Activated T-cell treated with anti-CD3 and anti-CD28 coated beads, Interleukin-2, amount 50 U/mL, for 1 hour (primary cell): ENCODE measurements around the gene TES.

Experiments used
- DNase-seq: peaks from one replicate; pipeline ENCODE4 v3.0.0-alpha.2; 2020

Gene TES

DNA sequence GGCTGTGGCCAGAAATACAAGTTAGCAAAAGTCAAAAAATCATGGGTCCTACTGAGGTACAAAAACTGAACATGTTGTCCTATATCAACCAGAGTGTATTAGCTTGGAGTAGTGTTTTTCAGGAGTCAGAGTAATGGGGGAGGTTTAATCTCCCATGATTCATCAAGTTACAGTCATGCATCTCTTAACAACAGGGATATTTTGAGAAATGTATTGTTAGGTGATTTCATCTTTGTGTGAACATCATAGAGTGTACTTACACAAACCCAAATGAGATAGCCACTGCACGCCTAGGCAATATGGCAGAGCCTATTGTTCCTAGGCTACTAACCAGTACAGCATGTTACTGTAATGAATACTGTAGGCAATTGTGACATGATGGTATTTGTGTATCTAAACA lies 14.9 kb upstream of the TES start:
- no peak for DNase-seq

DNA sequence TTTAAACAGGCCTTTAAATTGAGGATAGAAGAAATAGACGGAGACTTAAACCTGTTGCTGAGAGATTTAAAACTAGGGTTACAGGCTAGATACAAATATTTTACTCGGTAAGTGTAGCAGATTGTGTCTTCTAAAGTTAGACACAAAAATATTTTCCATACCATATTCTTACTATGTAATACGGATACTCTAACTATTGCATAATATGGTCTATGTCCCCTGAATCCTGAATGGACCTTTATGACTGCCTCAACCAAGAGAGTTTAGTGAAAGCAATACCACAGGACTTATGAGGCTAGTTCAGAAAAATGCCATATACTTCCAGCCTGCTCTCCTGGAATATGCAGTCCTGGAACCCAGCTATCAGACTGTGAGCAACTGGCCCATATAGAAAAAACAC lies 13.4 kb upstream of the TES start:
- no peak for DNase-seq

DNA sequence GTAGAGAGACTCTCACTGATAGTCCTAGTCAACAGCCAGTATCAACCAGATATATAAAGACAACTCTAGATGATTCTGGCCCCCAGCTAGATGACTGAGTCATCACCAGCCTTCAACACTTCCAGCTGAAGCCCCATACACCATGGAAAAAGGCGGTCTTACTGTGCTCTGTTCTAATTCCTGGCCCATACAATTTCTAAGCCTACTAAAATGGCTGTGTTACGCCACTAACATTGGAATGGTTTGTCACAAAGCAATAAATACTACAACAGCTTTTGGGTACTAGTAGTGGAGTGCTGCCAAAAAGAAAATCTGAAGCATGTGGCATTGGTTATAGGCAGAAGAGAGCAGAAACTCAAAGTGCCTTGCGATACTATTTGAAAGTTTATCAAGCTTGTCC lies 13.0 kb upstream of the TES start:
- DNase-seq = no peak

DNA sequence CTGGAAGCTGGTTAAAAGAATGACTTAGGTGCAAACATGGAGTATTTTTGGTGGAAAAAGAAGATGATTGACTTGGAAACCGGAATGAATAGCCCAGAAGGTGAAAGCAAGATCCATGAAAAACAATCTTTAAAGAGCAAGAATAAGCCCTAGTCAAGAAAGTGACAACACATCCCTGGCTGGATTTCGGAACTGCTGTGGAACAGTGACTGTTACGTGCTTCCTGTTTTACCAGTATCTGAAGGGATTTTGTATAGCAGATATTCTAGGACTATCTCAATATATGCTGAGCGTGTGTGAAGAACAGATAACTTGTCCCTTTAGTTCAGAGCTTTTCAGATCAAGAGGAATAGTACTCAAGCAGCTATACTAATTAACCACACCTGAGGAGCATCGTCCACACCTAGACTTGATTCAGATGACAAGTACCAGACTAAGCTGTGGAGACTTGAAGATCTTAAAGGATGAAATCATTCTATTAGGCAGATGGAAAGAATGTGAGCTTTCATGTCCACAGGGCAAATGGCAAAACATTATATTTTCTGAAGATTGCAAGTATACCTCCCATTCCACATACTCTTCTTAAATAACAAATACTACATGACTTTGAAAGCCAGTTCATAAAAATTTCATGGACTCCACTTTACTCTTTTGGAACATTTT lies 11.5 kb upstream of the TES start:
- DNase-seq = no peak

DNA sequence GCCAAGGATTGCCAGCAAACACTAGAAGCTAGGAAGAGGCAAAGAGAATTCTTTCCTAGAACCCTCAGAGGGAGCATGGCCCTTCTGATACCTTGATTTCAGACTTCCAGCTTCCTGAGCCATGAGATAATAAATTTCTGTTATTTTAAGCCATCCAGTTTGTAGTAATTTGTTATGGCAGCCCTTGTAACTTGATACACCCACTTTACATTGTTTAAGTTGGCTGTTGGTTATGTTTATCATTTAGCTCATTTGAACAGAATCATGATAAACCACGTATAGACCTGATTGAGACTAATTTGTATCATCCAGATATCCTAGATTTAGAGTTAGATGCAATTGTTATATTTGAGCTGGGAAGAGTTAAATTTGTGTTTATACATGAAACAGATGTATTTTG lies 9.4 kb upstream of the TES start:
- DNase-seq = no peak

DNA sequence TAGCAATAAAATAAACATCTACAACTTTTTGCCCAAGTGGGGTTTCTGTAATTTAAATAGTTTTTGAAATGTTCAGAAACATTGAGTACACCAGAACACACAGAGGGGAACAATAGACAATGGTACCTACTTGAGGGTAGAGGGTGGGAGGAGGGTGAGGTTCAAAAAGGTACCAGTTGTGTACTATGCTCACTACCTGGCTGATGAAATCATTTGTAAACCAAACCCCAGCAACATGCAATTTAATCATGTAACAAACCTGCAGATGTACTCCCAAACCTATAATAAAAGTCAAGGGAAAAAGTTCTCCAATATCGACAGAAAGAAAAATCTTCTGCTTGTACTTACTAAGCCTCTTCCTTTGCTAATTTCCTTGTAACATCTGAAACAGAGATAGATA lies 4.2 kb upstream of the TES start:
- DNase-seq = no peak

DNA sequence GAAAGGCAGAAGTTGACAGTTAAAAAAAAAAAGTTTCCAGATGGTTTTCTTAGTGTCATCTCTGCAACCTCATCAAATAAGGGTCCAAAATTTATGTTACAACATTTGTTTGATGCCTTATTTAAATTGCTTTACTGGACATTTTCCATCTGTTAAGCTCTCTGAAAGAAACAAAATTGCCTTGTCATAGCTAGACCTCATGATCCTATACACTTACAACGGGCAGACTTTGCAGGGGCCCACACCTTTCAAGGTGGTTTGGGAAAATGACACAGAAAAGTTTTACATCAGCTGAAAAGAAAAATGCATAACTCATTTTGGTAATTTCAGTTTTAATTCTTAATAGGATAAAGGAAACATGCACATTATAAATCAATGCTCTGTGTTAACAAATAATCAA lies 1.4 kb upstream of the TES start:
- no peak for DNase-seq

DNA sequence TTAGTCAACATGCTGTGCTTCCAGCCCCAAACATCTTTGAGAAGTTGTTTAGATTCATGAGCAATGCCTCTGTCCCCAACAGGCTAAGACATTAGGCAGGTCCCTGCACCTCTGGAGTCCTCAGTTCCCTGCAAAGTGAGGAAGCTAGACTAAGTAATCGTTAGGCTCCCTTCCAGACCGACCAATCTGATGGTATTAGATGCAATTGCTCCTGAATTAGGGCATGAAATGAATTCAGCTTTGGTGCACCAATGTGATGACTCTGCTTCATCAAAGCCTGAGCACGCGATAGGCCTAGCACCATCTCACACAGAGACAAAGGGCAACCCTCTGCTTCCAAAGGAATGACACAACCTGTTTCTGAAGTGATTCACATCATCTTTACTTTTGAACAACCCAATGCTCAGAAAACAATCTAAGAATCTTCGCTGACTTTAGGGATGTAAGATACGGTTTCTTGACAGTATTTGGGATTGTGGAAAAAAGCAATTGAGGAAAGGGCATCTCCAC lies 723 bp upstream of the TES start:
- no peak for DNase-seq

DNA sequence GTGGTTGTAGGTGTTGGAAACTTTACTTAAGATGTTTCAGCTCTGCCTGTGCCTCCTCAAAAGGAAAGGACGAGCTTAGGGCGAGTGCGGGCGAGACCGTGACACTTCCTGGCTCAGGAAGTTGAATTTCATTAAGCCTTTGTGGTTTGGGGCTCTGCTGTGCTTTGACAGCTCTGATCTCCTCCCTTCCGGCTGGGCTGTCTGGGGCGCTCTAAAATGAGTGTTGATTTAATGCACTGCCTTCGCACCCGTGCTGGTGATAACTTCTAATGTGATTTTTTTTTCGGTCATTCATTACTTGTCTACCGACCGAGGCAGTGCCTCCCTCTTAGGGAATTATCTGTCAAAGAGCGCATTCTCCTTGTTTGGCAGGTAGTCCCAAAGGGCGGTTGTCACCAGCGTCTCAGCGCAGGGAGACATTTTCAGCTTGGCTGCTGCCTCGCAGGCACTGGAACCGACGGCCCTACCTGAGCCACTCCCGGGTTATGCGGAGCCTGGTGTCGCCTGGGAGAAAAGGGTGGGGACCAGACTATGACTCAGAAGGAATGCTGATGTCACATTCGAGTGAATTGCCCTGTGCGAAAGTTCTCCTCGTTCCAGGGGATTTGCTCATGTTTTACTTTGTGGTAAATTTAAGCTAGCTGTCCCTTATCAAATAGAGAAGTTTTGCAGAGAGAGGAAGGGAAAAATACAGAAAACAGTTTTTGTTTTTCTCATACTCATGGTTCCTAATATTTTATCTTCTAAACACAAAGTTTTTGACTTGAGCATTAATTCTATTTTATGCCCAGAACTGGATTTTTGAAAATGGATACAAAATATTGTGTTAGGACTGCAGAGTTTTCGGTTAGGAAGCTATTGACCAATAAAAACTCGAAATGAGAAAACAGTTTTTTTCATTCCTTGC lies 920 bp downstream of the TES start:
- peak; percentile 85 for DNase-seq

DNA sequence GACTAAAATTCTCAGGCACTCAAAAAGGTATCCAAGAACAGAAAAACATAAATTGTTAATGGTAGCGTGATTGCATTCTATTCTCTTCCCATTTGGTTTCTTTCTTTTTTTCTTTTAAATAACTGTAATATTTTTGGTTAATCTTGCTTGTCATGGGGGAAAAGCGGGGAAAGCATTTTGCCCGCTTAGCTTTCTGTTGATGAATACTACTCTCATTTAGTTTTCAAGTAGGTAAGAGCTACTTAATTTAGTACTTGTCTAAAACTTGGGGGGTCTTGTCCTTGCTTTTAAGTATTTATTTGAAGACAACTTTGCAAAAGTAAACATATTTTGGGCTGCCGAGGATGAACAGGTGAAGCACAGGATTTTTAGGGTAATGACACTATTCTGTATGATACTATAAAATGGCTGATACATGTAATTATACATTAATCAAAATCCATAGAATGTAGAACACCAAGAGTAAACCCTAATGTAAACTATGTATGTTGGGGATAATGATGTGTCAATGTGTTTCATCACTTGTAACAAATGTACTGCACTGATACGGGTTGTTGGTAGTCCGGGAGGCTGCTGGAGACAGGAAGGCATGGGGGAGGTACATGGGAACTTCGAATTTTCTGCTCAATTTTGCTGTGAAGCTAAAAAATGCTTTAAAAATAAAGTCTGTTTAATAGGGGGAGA lies 1.7 kb downstream of the TES start:
- no peak for DNase-seq

DNA sequence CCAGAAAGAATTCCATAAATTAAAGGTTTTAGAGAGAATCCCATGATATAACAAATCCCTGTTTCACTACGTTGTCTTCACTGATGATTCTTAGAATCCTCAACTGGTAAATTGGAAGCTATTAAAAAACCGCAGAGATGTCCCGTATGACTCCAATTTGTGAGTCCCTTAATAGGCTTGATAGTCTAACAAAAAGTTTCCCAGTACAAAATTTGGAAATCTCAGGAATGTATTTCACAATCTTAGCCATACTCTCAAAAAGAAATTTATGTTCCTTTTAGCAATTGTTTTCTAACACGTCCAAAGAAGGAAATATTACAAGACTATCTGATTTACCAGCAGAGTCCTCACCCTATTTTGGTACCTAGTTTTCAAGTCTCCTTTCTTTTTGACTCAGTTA lies 2.5 kb downstream of the TES start:
- no peak for DNase-seq

DNA sequence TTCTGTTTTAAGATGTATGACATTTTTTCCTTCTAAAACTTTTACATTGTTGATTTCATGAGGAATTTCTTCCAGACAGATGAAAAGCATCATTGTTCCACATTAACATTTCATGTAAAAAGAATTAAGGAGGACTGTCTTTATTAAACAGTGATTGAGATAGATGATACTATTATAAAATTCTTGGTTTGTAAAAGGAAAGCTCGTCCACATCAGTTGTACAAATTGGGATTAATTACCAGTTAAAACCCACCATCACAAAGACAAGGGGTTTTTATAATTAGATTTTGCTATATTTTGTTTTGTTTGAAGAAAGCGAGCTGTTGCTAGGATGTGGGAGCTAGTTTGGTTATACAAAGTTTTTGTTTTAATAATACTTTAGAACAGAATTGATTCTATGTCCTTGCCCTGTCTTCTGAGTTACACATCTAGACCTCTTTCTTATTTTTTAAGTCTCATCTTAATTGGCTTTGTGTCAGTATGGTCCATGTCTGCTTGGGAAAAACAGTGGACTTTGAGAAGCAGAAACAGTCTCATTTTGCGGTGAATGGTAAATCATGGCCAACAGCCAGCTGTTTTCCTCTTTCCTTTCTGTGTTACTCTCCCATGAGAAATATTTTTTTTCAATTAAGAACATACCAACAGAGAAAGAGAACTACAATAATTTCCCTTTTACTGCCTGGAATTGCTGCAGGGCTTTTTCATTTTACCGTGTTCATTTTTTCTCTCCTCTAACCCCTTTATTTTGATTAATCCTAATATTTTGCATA lies 3.2 kb downstream of the TES start:
- no peak for DNase-seq

DNA sequence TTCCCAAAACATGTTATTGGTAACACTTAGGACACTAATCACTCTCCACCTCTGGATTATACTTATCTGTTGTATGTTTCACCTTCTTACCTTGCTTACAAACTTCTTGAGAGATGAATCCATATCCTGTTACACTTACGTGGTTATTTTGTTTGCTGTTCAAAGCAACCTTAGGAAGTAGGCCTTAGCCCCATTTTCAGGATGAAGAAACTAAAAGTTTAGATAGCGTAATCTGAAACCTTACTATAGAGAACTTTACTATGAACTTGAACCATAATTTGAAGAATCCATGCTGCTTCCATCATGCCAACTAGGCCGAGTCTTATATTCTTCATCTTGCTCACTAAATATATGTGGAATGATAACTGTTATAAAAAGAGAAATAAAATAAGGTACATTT lies 4.6 kb downstream of the TES start:
- DNase-seq = no peak

DNA sequence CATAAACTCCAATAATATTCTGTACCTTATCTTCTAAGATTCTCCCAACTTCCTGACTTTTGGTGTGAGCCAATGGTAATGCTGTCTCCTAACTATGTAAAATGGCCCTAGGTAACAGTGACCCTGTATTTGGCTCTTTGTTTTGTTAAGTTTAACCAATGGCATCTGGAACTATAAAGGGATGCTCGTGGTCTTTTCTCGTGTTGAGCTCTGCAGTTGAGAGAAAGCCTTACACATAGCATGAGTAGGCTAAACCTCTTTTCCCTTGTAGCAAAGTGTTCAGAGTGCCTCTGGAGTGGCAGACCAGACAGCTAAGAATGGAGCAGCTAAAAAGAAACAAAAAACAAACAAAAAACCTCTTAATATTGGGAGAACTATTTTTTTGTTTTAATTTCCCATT lies 5.2 kb downstream of the TES start:
- DNase-seq = no peak

DNA sequence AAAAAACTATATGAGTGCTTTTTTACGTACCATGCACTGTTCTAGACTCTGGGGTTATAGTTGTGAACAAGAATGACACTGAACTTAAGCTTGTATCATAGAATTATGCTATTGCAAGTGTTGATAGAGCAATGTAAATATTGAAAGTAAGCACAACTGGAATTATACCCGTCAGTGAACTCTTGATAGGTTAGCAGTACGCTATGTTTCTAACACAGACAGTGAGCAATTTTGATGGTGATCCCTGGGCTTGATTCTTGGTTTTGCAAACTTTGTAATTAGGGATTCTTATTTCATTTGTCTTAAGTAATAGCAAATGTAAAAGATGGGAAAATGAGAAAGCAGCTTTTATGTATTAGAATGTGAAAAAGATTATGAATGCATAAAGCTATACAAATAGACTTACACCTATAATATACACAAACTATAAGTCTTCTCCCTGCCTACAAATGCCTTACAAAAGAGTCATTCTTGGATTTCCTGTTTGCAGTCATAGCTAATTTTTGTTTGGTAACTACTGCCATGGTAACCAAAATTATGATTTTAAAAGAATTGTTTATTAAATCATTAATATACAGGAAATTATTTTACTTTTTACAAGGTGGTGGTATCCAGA lies 6.7 kb downstream of the TES start:
- no peak for DNase-seq

DNA sequence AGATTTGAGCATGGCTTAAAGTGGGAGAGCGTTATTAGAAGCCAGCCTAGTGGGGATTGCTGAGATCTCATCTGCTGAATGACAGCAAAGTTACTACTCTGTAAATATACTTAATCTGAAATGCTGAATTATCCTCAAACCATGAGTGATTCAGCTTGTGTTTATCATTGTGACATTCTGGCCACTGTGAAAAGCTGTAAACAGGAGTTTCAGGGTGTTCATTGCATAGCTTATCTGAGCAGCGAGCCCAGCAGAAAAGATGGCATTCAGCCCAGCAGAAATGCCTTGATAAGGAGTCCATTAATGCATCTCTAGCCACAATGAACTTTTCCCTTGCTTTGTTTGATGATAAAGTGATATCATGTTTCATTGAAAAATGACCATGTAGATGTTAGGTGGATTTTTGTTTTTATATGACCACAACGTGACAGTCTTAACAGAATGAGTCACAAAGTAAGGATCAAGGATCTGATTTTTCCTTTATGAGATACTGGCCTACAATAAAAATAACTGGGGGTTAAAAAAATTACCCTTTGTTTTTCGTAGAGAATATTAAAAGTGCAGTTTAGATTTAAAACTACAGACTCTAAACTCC lies 7.8 kb downstream of the TES start:
- no peak for DNase-seq

DNA sequence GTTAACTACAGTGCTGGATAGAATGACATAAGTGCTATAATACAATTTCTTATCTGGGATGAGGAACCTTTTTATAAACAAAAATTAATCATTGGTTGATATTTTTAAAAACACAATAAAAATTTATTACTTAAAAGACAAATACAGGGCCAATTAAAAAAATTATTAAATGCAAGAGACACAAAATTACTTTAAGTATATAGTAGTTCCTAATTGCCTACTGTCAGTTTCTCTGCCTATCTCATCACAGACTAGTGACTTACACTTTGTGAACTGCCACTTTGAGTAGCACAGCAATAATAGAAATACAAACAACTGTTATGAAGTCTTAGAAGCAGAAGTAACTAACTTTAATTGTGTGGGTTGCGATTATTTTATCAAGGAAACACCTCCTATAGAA lies 8.4 kb downstream of the TES start:
- no peak for DNase-seq

DNA sequence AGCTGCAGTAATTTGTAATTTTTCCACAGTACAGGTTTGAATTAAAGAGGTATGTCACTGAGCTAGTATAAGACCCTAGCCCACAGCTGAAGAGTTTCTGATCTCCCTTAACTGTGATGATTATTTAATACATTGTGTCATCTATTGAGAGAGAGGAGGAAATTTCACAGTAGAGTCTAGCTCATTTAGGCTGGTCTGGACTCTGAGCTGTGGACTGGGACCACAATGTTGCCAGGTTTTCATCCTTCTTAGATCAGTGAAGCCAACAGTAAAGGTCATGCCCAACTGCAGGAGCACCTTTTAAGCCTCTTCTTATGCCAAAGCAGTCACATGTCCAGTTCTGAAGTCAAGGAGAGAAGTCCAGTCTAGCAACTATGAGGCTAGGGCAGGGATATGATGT lies 8.9 kb downstream of the TES start:
- DNase-seq = no peak

DNA sequence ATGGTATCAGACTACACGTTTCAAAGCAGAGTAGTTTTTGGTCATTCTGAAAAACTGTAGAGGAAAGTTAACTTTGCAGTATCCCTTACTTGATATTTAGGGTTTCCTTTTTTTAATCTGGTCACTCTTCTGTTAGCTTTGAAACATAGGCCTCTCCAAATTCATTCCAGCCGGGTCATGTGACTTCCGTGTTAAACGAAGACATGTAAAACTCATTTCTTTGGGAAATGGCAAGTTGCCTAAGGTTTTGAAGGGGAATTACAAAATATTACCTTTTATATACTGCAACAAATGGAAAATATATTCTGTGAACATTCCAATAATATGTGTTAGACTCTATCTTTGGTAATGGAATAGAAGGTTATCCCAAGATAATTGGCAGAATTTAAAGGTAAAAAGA lies 9.5 kb downstream of the TES start:
- no peak for DNase-seq

DNA sequence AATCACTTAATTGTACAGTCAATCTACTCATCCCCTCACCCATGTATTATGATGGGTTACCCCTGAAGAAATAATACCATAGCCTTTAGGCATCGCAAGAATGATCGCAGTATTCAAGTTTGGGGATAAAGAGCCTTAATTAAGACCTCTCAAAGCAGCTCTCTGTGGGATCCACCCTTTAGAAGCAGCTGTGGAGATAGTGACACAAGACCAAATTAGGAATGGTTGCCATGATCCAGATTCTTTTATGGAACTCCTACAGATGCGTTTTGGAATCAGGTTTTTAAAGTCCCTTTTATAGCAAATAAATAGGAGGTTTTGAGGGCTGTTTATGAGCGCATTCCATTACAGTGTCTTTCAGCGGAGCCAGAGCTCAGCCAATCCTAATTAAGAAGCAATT lies 12.2 kb downstream of the TES start:
- DNase-seq = no peak

DNA sequence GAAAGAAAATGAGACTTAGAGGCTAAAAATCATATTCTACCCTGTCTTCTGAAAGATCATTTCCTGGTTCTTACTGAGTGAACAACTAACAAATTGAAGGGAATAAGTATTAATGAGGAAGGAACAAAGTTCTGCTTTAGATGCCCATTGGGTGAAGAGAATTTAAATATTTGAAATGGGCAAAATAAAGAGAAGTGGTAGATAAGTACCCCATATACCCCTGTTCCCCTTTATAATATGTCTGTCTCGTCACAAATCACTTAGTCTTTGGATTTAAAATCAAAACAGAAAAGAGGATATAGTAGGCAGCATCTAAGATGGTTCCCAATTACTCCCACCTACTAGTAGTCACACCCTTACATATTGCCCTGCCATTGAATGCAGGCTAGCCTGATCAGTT lies 13.2 kb downstream of the TES start:
- DNase-seq = no peak

DNA sequence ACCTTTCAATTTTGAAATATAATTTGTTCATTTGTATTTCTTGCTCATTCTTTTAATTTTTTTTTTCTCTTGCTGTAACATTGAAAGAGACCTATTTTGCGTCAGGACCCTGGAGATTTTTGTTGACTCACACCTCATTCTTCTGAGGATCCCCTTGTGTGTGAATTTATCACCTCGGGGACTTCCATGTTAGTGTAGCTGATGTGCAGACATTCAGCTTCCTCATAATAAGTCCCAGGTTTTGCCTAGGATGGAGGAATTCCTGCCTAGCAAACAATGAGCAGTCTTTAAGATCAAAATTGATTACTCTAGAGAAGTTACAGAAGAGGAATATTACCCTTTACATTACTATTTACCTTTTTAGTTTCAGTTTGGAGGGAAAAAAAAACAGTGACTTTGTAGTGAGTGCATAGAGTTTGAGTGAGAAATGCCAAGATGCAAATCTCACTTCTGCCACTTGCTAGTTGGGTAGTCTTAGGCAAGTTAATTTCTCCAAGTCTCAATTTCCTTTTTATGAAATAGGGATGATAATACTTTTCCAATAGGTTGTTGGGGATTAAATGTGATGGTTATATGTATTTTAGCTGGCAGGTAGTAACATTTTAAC lies 14.3 kb downstream of the TES start:
- DNase-seq = no peak
